HepG2 (cell line): ENCODE data around the gene MT1A. TPM values are rescaled to one million over a fixed set of nuclear protein-coding genes. Genes with fewer than 3 reads are reported as not detected.

Experiments
- BORCS8-MEF2B ChIP-seq: sonication (generic); formaldehyde crosslinking; IDR thresholded peaks from 2 replicates; pipeline ENCODE4 v1.8.0; 2022; ENCODE audit warnings: mild to moderate bottlenecking, missing genetic modification reagents
- EEA1 ChIP-seq: sonication (generic); formaldehyde crosslinking; IDR thresholded peaks from 2 replicates; pipeline ENCODE4 v1.5.1; 2020; ENCODE audit warnings: mild to moderate bottlenecking, missing genetic modification reagents, borderline replicate concordance
- GMEB2 ChIP-seq: IDR thresholded peaks from 2 replicates; pipeline ENCODE4 v1.6.1; 2016; ENCODE audit warnings: missing biosample characterization, missing genetic modification reagents, low read depth
- TOPORS ChIP-seq: sonication (generic); formaldehyde crosslinking; IDR thresholded peaks from 2 replicates; pipeline ENCODE4 v1.8.0; 2023; ENCODE audit warnings: mild to moderate bottlenecking, missing genetic modification reagents
- ZNF280B ChIP-seq: sonication (generic); formaldehyde crosslinking; IDR thresholded peaks from 2 replicates; pipeline ENCODE4 v1.5.0; 2020; ENCODE audit warnings: missing genetic modification reagents, mild to moderate bottlenecking, borderline replicate concordance
- ZNF331 ChIP-seq: sonication (generic); formaldehyde crosslinking; IDR thresholded peaks from 2 replicates; pipeline ENCODE4 v1.4.0; 2020; ENCODE audit warnings: missing genetic modification reagents
- ZNF335 ChIP-seq: sonication (generic); formaldehyde crosslinking; IDR thresholded peaks from 2 replicates; pipeline ENCODE4 v1.4.0; 2020; ENCODE audit warnings: missing genetic modification reagents
- ZNF441 ChIP-seq: sonication (generic); formaldehyde crosslinking; IDR thresholded peaks from 2 replicates; pipeline ENCODE4 v1.7.0; 2021; ENCODE audit warnings: missing genetic modification reagents, borderline replicate concordance
- ZNF484 ChIP-seq: sonication (generic); formaldehyde crosslinking; IDR thresholded peaks from 2 replicates; pipeline ENCODE4 v1.5.1; 2020; ENCODE audit warnings: mild to moderate bottlenecking, low read depth, missing genetic modification reagents, borderline replicate concordance
- ZNF510 ChIP-seq: sonication (generic); formaldehyde crosslinking; IDR thresholded peaks from 2 replicates; pipeline ENCODE4 v1.4.0; 2020; ENCODE audit warnings: low read depth, mild to moderate bottlenecking, missing genetic modification reagents
- polyA plus RNA-seq, 8 experiments: library from polyadenylated mRNA; depleted of rRNA in 3 of 8; stranded (reverse) in 7 of 8; unstranded in 1 of 8; fragments of >200 nt; fragmentation: Illumina TruSeq in 4 of 8; extraction: Trizol in 4 of 8; gene quantifications; 2 replicates each; pipeline versions ENCODE4 v1.2.1 to v1.2.3, GENCODE V29; 2011 to 2016; ENCODE audit warnings: low read depth in 4 of 8, missing spikeins in 1 of 8, mixed read lengths in 1 of 8; ENCODE audit not compliant: insufficient read depth in 1 of 8
- total RNA-seq, 5 experiments: library from RNA; depleted of rRNA; stranded (reverse); fragments of >200 nt; fragmentation: Illumina TruSeq; extraction: Trizol; gene quantifications; 2 replicates each; pipeline ENCODE4 v1.2.3, GENCODE V29; 2016; ENCODE audit warnings: low read depth in 1 of 5
- TF ChIP-seq, protein P1 (sequence below): sonication (generic); formaldehyde crosslinking; IDR thresholded peaks from 2 replicates; pipeline ENCODE4 v1.4.0; 2020; ENCODE audit warnings: missing genetic modification reagents, borderline replicate concordance
- TF ChIP-seq, protein P2 (sequence below): sonication (generic); formaldehyde crosslinking; IDR thresholded peaks from 2 replicates; pipeline ENCODE4 v1.5.0; 2020; ENCODE audit warnings: mild to moderate bottlenecking, missing genetic modification reagents, moderate library complexity
- TF ChIP-seq, protein P3 (sequence below): sonication (generic); formaldehyde crosslinking; IDR thresholded peaks from 2 replicates; pipeline ENCODE4 v1.4.0; 2020; ENCODE audit warnings: missing genetic modification reagents

The MT1A gene
- total and polyA plus RNA-seq, 2 of the 13 experiments (the other 11 are each of a cell fraction or from before 2014, with no cell fraction given), result 8.3 to 10.4 TPM

GRCh38 chr16:56632156-56632847 is 6.2 kb upstream of the MT1A start, which contains the start of gene MT1M (continued):
- TF ChIP-seq, protein P1, sequence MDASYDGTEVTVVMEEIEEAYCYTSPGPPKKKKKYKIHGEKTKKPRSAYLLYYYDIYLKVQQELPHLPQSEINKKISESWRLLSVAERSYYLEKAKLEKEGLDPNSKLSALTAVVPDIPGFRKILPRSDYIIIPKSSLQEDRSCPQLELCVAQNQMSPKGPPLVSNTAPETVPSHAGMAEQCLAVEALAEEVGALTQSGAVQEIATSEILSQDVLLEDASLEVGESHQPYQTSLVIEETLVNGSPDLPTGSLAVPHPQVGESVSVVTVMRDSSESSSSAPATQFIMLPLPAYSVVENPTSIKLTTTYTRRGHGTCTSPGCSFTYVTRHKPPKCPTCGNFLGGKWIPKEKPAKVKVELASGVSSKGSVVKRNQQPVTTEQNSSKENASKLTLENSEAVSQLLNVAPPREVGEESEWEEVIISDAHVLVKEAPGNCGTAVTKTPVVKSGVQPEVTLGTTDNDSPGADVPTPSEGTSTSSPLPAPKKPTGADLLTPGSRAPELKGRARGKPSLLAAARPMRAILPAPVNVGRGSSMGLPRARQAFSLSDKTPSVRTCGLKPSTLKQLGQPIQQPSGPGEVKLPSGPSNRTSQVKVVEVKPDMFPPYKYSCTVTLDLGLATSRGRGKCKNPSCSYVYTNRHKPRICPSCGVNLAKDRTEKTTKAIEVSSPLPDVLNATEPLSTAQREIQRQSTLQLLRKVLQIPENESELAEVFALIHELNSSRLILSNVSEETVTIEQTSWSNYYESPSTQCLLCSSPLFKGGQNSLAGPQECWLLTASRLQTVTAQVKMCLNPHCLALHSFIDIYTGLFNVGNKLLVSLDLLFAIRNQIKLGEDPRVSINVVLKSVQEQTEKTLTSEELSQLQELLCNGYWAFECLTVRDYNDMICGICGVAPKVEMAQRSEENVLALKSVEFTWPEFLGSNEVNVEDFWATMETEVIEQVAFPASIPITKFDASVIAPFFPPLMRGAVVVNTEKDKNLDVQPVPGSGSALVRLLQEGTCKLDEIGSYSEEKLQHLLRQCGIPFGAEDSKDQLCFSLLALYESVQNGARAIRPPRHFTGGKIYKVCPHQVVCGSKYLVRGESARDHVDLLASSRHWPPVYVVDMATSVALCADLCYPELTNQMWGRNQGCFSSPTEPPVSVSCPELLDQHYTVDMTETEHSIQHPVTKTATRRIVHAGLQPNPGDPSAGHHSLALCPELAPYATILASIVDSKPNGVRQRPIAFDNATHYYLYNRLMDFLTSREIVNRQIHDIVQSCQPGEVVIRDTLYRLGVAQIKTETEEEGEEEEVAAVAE (CRISPR knock-in tag), result no peak
- TF ChIP-seq TOPORS (CRISPR knock-in tag), result no peak
- TF ChIP-seq, protein P2, sequence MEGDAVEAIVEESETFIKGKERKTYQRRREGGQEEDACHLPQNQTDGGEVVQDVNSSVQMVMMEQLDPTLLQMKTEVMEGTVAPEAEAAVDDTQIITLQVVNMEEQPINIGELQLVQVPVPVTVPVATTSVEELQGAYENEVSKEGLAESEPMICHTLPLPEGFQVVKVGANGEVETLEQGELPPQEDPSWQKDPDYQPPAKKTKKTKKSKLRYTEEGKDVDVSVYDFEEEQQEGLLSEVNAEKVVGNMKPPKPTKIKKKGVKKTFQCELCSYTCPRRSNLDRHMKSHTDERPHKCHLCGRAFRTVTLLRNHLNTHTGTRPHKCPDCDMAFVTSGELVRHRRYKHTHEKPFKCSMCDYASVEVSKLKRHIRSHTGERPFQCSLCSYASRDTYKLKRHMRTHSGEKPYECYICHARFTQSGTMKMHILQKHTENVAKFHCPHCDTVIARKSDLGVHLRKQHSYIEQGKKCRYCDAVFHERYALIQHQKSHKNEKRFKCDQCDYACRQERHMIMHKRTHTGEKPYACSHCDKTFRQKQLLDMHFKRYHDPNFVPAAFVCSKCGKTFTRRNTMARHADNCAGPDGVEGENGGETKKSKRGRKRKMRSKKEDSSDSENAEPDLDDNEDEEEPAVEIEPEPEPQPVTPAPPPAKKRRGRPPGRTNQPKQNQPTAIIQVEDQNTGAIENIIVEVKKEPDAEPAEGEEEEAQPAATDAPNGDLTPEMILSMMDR (CRISPR knock-in tag), result 0 out of 2 replicates have a peak, but pooled peaks have one; percentile 10
- TF ChIP-seq ZNF280B (CRISPR knock-in tag), result 0 out of 2 replicates have a peak, but pooled peaks have one; percentile 50
- TF ChIP-seq ZNF484 (CRISPR knock-in tag), result no peak
- no peak for TF ChIP-seq ZNF441 (CRISPR knock-in tag)
- no peak for TF ChIP-seq ZNF510
- TF ChIP-seq, protein P3, sequence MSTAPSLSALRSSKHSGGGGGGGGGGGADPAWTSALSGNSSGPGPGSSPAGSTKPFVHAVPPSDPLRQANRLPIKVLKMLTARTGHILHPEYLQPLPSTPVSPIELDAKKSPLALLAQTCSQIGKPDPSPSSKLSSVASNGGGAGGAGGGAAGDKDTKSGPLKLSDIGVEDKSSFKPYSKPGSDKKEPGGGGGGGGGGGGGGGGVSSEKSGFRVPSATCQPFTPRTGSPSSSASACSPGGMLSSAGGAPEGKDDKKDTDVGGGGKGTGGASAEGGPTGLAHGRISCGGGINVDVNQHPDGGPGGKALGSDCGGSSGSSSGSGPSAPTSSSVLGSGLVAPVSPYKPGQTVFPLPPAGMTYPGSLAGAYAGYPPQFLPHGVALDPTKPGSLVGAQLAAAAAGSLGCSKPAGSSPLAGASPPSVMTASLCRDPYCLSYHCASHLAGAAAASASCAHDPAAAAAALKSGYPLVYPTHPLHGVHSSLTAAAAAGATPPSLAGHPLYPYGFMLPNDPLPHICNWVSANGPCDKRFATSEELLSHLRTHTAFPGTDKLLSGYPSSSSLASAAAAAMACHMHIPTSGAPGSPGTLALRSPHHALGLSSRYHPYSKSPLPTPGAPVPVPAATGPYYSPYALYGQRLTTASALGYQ (CRISPR knock-in tag), result no peak
- peak; percentile 38; the same call in 1 of the 2 replicates for TF ChIP-seq BORCS8-MEF2B (CRISPR knock-in tag)
- TF ChIP-seq ZNF335 (CRISPR knock-in tag), result no peak
- no peak for TF ChIP-seq ZNF331
- TF ChIP-seq GMEB2 (CRISPR knock-in tag), result no peak
- TF ChIP-seq EEA1, result peak; percentile 33; the same call in 1 of the 2 replicates
